ENCODE results near the gene FEZF1.

Gene FEZF1

GRCh38 chr7:122261442-122261841 lies 43.1 kb downstream of the FEZF1 start:
- DNase-seq = no peak

GRCh38 chr7:122261016-122261415 lies 43.5 kb downstream of the FEZF1 start:
- no peak for DNase-seq

- DNase-seq = no peak
Measured at GRCh38 chr7:122260336-122260735, 44.2 kb downstream of the FEZF1 start.

- no peak for DNase-seq
Measured at GRCh38 chr7:122258971-122259370, 45.6 kb downstream of the FEZF1 start.

- no peak for DNase-seq
Measured at GRCh38 chr7:122257056-122257455, 47.5 kb downstream of the FEZF1 start.

GRCh38 chr7:122256046-122256445 lies 48.5 kb downstream of the FEZF1 start:
- DNase-seq = no peak

- no peak for DNase-seq
Measured at GRCh38 chr7:122255454-122255853, 49.1 kb downstream of the FEZF1 start.
